Retinal pigment epithelial cell (primary cell): ENCODE data around the gene BSDC1.

Source experiments
- DNase-seq: peaks from one replicate; pipeline ENCODE4 v3.0.0-alpha.2; 2010; ENCODE audit warnings: low read depth
- H3K4me3 ChIP-seq: 2 replicates; pipeline ENCODE4 v1.5.1; 2011; ENCODE audit warnings: mild to moderate bottlenecking, low read length, control low read depth, moderate library complexity
- CTCF ChIP-seq: conservative IDR thresholded peaks from 2 replicates; pipeline ENCODE4 v1.5.1; 2011; ENCODE audit warnings: low read depth, low read length, control low read depth, inconsistent platforms

BSDC1 gene

GRCh38 chr1:32364836-32365235, 29.4 kb downstream of the BSDC1 start:
- no peak overlapping the region for H3K4me3 ChIP-seq
- no peak for DNase-seq
- TF ChIP-seq CTCF = no peak

GRCh38 chr1:32363713-32364112, 30.5 kb downstream of the BSDC1 start:
- TF ChIP-seq CTCF = no peak
- H3K4me3 ChIP-seq = no peak overlapping the region
- DNase-seq = no peak

- peak within 1 kb of the TSS; percentile 34 for H3K4me3 ChIP-seq
- no peak for TF ChIP-seq CTCF
- no peak for DNase-seq
Observed at GRCh38 chr1:32362474-32363313, 31.5 kb downstream of the BSDC1 start, which contains the start of the genes FAM229A and TSSK3. FAM229A (minus strand) TSS chr1:32362485; CDS start chr1:32362091, 394 bp downstream. TSSK3 (plus strand) TSS chr1:32362539; CDS start chr1:32362702, 163 bp downstream.

GRCh38 chr1:32361674-32362473, 32.4 kb downstream of the BSDC1 start:
- peak; percentile 44 for TF ChIP-seq CTCF
- H3K4me3 ChIP-seq = peak overlapping the region; percentile 34
- DNase-seq = no peak

- DNase-seq = no peak
- TF ChIP-seq CTCF = no peak
- H3K4me3 ChIP-seq = no peak overlapping the region
Observed at GRCh38 chr1:32361308-32361673, 33.0 kb downstream of the BSDC1 start.

GRCh38 chr1:32358435-32358834, 35.8 kb downstream of the BSDC1 start:
- no peak for DNase-seq
- no peak overlapping the region for H3K4me3 ChIP-seq
- no peak for TF ChIP-seq CTCF
